Coronary artery (tissue), 2 donors: Measurements from ENCODE around the gene CAPZB.

Experiments used
- DNase-seq: peaks from one replicate; pipeline ENCODE4 v3.0.0-alpha.2; 2017; ENCODE audit warnings: low spot score
- H3K27ac ChIP-seq, 2 donors: fragments of 200-600 bp; sonication (generic); one replicate each; pipeline ENCODE4 v1.5.1; 2016 to 2019
- H3K4me3 ChIP-seq: fragments of 200-600 bp; sonication (generic); 2 replicates; pipeline ENCODE4 v1.5.1; 2016; ENCODE audit warnings: mild to moderate bottlenecking, moderate library complexity
- TF ChIP-seq, protein P1 (sequence below): fragments of 200-600 bp; sonication (generic); IDR thresholded peaks from one replicate; pipeline ENCODE4 v1.5.1; 2019; ENCODE audit warnings: antibody characterized with exemption

CAPZB gene

GRCh38 chr1:19442154-19443096, 42.9 kb downstream of the CAPZB start:
- TF ChIP-seq, protein P1, sequence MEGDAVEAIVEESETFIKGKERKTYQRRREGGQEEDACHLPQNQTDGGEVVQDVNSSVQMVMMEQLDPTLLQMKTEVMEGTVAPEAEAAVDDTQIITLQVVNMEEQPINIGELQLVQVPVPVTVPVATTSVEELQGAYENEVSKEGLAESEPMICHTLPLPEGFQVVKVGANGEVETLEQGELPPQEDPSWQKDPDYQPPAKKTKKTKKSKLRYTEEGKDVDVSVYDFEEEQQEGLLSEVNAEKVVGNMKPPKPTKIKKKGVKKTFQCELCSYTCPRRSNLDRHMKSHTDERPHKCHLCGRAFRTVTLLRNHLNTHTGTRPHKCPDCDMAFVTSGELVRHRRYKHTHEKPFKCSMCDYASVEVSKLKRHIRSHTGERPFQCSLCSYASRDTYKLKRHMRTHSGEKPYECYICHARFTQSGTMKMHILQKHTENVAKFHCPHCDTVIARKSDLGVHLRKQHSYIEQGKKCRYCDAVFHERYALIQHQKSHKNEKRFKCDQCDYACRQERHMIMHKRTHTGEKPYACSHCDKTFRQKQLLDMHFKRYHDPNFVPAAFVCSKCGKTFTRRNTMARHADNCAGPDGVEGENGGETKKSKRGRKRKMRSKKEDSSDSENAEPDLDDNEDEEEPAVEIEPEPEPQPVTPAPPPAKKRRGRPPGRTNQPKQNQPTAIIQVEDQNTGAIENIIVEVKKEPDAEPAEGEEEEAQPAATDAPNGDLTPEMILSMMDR: no peak
- Histone ChIP-seq H3K4me3 (peak overlapping the region; percentile 5), H3K27ac (peak overlapping the region; percentile 39 to 58)
- no peak for DNase-seq

- no peak for DNase-seq
- Histone ChIP-seq H3K27ac (peak overlapping the region in 1 of 2 donors; percentile 86), H3K4me3 (no peak overlapping the region)
- TF ChIP-seq, protein P1: no peak
Measured at GRCh38 chr1:19441048-19441780, 44.1 kb downstream of the CAPZB start.

GRCh38 chr1:19439464-19440171, 45.7 kb downstream of the CAPZB start:
- DNase-seq: no peak
- H3K4me3 ChIP-seq: no peak overlapping the region
- peak overlapping the region; percentile 86 to 90 for H3K27ac ChIP-seq
- TF ChIP-seq, protein P1: no peak

- no peak overlapping the region for H3K4me3 ChIP-seq
- DNase-seq: no peak
- H3K27ac ChIP-seq: peak overlapping the region; percentile 86 to 90
- TF ChIP-seq, protein P1: no peak
Measured at GRCh38 chr1:19438516-19439195, 46.7 kb downstream of the CAPZB start.

DNA sequence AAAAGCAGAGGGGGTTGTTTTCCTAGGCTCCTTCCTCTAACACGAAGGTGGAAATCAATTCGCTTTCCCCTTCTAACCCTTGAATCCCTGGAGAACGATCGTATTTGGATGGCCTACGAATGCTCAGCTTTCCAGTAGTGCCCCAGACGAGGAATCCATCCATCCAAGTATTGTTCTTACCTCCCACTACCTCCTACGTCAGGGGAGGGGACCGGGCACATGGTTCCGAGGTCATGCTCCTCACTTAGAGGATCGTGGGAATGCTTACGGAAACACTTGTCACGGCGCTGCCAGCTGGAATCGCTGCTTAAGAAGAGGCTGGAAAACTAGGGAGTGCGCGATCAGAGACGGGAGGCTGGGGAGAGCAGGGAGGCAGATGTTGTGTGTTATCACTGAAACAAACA, 47.4 kb downstream of the CAPZB start:
- H3K27ac ChIP-seq: peak overlapping the region; percentile 86 to 90
- DNase-seq: peak; percentile 88
- TF ChIP-seq, protein P1: no peak
- peak overlapping the region; percentile 14 for H3K4me3 ChIP-seq

DNA sequence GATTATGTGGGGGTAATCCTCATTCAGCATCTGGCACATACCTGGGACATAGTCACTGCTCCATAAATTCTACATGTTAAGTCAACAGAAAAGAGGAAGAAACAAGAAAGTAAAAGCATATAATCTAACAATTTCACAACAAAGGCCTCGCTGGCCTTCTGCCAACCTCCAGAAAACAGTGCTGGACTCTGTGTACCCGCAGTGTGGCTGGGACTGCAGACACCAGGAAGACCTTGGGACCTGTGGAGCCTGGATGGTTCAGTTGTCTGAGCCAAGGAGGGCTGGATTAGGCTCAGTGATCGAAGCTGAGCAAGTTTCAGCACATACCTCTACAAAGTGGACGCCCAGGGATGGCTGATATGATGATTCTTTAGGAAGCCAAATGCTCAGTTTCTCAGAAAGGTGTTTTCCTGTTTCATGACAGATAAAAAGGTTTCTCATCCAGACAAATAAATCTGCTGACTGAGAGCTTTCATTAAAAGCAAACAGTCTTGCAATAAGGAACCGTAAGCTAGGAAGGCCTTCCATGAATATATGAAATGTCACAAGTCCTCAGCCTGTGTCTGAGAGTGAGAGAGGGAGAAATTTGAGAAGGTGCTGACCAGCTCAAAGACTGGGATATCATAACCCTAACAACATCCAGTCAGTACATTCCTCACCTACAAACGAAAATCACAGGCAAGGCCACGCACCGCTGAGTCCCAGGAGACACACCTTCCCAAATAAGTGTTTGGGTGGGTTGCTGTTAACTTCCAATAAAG, 48.4 kb downstream of the CAPZB start:
- DNase-seq: peak; percentile 88
- TF ChIP-seq, protein P1: no peak
- H3K27ac ChIP-seq: peak overlapping the region; percentile 86 to 90
- peak overlapping the region; percentile 12 for H3K4me3 ChIP-seq
